Measurements from ENCODE around the gene RAB7B.
"Not testable (repeated sequence)": the region's sequence is repeated elsewhere in the genome, so short reads cannot be mapped to it uniquely, and the experiment has no call there.

RAB7B gene

GRCh38 chr1:206002871-206003801, at the start of gene RAB7B:
Gene RAB7B (minus strand): TSS chr1:206003395. CDS start chr1:205994135, 9,260 bp downstream.
- DNase-seq (ENCODE audit: low spot score) = peak; percentile 59

GRCh38 chr1:206052231-206052865, 49.2 kb upstream of the RAB7B start:
- not testable (repeated sequence) for DNase-seq (ENCODE audit: low spot score)

DNA sequence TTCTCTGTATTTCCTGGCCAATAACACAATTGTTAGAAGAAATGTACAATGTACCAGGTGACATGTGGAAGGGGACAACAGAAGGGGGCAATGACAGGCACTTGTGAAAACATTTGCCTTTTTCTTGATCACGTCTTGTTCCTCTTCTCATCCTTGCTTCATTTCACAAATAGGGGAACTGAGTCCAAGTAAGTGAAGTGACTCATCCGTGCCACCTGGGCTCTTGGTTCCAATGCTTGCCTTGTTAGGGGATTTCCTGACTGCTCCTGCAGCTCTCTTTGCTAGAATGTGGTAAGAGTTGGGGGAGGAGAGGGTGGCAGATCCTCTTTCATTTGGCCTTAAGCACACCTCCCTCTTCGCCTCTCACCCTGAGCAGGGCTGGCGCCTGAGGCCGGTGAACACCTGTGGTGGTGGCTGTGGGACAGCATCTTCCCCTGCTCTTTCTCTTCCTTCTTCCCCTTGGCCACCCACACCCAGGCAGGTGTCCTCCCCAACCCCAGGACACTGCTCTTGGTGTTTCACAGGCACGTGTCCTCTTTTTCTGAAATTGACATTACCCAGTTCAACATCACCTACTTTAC, 47.5 kb upstream of the RAB7B start:
- no peak for DNase-seq (ENCODE audit: low spot score)

DNA sequence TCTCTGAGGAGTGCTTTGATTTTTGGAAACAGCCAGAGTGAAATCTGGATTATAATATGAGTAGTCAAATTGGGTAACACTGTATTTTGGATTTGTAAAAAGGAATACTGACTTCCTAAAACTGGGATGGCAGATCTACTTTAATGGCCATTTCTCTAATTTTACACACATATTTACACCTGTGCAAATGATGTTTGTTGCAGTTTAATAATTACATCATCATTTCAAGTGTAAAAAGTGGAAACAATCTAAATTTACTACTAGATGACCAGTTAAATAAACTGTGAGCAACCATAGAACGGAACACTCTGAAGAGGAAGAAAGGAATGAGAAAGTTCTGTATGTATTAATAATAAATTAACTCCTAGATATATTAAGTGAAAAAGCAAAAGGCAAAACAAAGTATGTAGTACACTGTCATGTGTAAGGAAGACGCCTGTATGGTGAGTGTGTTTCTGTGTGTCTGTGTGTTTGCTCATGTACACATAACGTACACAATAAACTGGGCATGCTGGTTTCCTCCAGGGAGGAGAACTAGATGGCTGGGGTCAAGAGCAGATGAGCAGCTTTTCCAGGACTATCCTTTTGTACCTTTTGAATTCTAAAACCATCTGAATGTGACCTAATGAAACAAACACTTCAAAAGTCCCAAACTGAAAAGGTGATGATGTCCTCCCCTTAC, 46.9 kb upstream of the RAB7B start:
- no peak for DNase-seq (ENCODE audit: low spot score)

GRCh38 chr1:206049293-206049692, 46.1 kb upstream of the RAB7B start:
- no peak for DNase-seq (ENCODE audit: low spot score)

- peak; percentile 30 for DNase-seq (ENCODE audit: low spot score)
These were observed 45.4 kb upstream of the RAB7B start for GRCh38 chr1:206048582-206048981.

- DNase-seq (ENCODE audit: low spot score) = no peak
These were observed 44.1 kb upstream of the RAB7B start for GRCh38 chr1:206047271-206047670.

GRCh38 chr1:206041640-206042039, 38.4 kb upstream of the RAB7B start:
- no peak for DNase-seq (ENCODE audit: low spot score)

GRCh38 chr1:206040328-206040727, 37.1 kb upstream of the RAB7B start:
- no peak for DNase-seq (ENCODE audit: low spot score)

- DNase-seq (ENCODE audit: low spot score) = no peak
These were observed 36.1 kb upstream of the RAB7B start for GRCh38 chr1:206039046-206039973.

DNA sequence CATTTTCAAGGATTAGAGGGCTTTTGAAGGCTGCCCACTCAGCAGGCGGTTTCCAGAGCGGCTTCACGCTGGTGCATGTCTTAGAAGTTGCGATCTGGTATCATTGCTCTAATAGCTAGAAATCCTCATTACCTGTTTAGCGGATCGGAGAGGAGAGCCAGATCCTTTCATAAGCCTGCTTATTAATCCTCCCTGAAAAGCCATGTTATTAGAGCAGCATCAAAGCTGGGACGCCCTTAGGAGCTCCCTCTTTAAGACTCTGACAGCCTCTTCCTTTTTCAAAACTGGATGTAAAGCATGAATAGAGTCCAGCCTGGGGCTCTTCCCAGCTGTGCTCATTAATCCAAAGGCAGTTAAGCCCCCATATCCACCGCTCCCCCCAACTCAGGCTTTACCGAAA, 34.4 kb upstream of the RAB7B start:
- no peak for DNase-seq (ENCODE audit: low spot score)

DNA sequence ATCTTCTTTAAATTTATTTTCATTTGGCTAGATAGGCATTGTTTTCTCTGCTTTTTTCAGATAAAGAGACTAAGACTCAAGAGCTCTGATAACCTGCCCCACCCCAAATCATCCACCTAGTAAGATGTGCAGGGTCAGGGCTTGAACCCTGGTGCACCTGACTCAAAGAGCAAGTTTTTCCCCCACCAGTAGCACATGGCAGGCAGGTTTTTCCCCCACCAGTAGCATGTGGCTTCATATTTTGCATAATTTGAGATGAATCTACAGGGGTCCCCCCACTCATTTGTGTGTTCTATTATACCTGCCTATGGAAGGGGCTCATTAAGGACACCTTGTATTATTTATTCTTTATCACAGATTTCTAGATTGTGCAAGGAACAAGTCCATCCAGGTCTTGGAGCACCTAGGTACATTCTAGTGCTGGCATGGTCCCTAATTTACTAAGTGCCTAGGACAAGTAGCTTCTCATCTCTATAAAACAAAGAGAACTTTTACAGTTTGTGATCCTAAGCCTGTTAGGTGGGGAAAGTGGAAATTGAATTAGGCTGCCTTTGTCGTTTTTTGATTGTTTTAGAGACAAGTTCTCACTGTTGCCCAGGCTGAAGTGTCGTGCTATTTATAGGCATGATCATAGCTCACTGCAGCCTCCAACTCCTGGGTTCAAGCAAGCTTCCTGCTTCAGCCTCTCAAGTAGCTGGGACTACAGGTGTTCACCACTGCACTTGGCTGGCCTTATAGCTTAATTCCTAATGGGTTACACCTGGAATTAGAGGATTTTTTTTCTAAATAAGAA, 33.7 kb upstream of the RAB7B start:
- DNase-seq (ENCODE audit: low spot score) = no peak

- DNase-seq (ENCODE audit: low spot score) = no peak
These were observed 31.8 kb upstream of the RAB7B start for GRCh38 chr1:206035027-206035426.

DNA sequence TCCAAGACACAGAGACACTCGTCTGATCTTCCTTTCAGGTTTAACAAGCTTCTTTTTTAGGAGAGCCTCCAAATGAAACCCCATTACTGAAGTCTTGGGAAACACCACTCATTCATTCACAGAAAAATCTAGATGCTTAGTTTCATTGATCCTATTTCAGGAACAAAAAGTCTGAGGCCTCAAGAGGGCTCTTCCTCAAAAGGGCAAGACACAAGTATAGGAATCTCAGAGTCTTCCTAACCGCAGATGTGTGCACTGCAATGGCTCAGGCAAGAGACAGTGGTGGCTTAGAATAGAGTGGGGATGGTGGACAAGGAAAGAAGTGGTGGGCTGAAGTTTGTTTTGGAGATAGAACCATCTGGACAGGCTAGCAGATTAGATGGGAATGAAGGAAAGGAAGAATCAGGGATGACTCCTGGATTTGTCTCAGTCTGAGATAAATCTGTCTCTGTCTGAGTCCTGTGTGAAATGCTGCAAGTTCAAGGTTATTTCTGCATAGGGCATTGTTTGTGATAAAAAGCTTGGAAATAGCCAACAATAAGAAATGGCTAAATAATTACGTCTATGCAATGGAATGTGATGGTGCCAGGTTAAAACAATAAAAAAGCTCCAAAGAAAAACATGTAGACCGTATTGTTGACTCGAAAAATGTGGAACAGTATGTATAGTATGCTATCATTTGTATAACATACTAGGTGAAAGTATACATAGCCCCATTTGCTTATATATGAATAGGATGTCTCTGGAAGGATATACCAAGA, 29.4 kb upstream of the RAB7B start:
- DNase-seq (ENCODE audit: low spot score) = peak; percentile 38

GRCh38 chr1:206030714-206031113, 27.5 kb upstream of the RAB7B start:
- DNase-seq (ENCODE audit: low spot score) = peak; percentile 88

- DNase-seq (ENCODE audit: low spot score) = no peak
These were observed 27.0 kb upstream of the RAB7B start for GRCh38 chr1:206030191-206030590.

GRCh38 chr1:206029484-206029883, 26.3 kb upstream of the RAB7B start:
- no peak for DNase-seq (ENCODE audit: low spot score)

DNA sequence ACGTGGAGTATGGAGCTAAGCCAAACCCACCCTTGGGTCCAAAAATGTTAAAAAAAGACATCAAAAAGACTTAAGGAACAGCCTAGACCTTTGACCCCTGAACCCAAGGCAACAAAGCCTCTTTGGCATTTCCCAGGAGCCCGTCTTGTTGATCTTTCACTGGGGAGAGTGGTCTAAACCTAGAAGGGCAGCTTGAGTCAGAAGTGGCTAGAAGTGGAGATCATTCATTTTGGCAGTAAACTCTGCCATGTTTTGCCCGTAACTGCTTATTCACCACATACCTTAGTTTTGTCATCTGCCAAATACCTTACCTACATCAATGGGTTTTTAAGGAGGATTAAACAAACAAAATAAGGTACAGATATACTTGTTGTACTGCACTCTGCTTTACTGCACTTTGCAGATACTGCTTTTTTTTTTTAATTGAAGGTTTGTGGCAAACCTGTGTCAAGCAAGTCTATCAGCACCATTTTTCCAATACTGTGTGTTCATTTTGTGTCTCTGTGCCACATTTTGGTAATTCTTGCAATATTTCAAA, 22.2 kb upstream of the RAB7B start:
- DNase-seq (ENCODE audit: low spot score) = no peak

GRCh38 chr1:206023695-206024094, 20.5 kb upstream of the RAB7B start, which contains the start of gene CTSE:
Gene CTSE (minus strand): TSS chr1:206023895. CDS start chr1:206023791, 104 bp downstream.
- no peak for DNase-seq (ENCODE audit: low spot score)

All from Ammon's horn (tissue), 1 donor.